ENCODE measurements around the gene NKAIN2. TPM values are rescaled to one million over a fixed set of nuclear protein-coding genes. Genes with fewer than 3 reads are reported as not detected.

NKAIN2 gene
- total and polyA plus RNA-seq, 9 of the 15 experiments (the other 6 are each of a cell fraction or from before 2014, with no cell fraction given): not detected

- TF ChIP-seq, protein P1, sequence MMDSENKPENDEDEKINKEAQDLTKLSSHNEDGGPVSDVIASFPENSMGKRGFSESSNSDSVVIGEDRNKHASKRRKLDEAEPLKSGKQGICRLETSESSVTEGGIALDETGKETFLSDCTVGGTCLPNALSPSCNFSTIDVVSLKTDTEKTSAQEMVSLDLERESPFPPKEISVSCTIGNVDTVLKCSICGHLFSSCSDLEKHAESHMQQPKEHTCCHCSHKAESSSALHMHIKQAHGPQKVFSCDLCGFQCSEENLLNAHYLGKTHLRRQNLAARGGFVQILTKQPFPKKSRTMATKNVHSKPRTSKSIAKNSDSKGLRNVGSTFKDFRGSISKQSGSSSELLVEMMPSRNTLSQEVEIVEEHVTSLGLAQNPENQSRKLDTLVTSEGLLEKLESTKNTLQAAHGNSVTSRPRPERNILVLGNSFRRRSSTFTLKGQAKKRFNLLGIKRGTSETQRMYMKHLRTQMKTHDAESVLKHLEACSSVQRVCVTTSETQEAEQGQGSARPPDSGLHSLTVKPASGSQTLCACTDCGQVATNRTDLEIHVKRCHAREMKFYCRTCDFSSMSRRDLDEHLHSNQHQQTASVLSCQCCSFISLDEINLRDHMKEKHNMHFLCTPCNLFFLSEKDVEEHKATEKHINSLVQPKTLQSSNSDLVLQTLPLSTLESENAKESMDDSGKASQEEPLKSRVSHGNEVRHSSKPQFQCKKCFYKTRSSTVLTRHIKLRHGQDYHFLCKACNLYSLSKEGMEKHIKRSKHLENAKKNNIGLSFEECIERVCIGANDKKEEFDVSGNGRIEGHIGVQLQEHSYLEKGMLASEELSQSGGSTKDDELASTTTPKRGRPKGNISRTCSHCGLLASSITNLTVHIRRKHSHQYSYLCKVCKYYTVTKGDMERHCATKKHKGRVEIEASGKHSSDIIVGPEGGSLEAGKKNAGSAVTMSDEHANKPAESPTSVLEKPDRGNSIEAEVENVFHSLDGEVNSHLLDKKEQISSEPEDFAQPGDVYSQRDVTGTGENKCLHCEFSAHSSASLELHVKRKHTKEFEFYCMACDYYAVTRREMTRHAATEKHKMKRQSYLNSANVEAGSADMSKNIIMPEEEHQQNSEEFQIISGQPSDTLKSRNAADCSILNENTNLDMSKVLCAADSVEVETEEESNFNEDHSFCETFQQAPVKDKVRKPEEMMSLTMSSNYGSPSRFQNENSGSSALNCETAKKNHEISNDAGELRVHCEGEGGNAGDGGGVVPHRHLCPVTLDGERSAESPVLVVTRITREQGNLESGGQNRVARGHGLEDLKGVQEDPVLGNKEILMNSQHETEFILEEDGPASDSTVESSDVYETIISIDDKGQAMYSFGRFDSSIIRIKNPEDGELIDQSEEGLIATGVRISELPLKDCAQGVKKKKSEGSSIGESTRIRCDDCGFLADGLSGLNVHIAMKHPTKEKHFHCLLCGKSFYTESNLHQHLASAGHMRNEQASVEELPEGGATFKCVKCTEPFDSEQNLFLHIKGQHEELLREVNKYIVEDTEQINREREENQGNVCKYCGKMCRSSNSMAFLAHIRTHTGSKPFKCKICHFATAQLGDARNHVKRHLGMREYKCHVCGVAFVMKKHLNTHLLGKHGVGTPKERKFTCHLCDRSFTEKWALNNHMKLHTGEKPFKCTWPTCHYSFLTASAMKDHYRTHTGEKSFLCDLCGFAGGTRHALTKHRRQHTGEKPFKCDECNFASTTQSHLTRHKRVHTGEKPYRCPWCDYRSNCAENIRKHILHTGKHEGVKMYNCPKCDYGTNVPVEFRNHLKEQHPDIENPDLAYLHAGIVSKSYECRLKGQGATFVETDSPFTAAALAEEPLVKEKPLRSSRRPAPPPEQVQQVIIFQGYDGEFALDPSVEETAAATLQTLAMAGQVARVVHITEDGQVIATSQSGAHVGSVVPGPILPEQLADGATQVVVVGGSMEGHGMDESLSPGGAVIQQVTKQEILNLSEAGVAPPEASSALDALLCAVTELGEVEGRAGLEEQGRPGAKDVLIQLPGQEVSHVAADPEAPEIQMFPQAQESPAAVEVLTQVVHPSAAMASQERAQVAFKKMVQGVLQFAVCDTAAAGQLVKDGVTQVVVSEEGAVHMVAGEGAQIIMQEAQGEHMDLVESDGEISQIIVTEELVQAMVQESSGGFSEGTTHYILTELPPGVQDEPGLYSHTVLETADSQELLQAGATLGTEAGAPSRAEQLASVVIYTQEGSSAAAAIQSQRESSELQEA (IDR thresholded peaks at IDR 0.05; ENCODE audit: low read depth): no peak
- no peak for TF ChIP-seq HDGF (IDR thresholded peaks at IDR 0.05)
Measured at GRCh38 chr6:124158024-124158423, 354.4 kb downstream of the NKAIN2 start (continued).

- H3K27me3 ChIP-seq (ENCODE audit: control insufficient read depth in 2 of 2, insufficient read depth in 2 of 2, low read length in 2 of 2): no peaks in the 10 kb centered on the region
- WGBS (ENCODE audit: insufficient coverage, low coverage, missing lambda C conversion rate): 0% methylated on average over 3 of the region's 3 CpGs
- H2AFZ ChIP-seq (ENCODE audit: low read depth, low read length): no peak overlapping the region
- H3K9me3 ChIP-seq (replicated peaks; ENCODE audit: control insufficient read depth, insufficient read depth, low read depth, low read length): no peaks in the 10 kb centered on the region
- FAIRE-seq (no peak), ATAC-seq (no peak), DNase-seq (ENCODE audit: extremely low read depth in 1 of 4, low spot score in 3 of 4) (no peak)
- in situ Hi-C loops (cut with MboI): no loop called here
- H3K36me3 ChIP-seq (ENCODE audit: control insufficient read depth, insufficient read depth, low read length): no peaks in the 10 kb centered on the region
- no peaks in the 10 kb centered on the region for H3K79me2 ChIP-seq (ENCODE audit: control insufficient read depth, insufficient read depth, low read length)
- H3K4me1 ChIP-seq (replicated peaks in 1 of 2; ENCODE audit: control insufficient read depth in 2 of 2, insufficient read depth in 2 of 2, low read length in 2 of 2): no peaks in the 10 kb centered on the region
- no TSS peak for BruUV-seq (replicated peaks)
- no peaks in the 10 kb centered on the region for H3K9me1 ChIP-seq (ENCODE audit: control insufficient read depth, insufficient read depth, low read length)
- H3K4me3 ChIP-seq: no peak overlapping the region
- no peak overlapping the region for H3K27ac ChIP-seq (ENCODE audit: extremely low read depth, low read depth, low read length)
- H4K20me1 ChIP-seq (replicated peaks; ENCODE audit: control insufficient read depth, insufficient read depth, low read length): no peaks in the 10 kb centered on the region
- H3K9ac ChIP-seq (ENCODE audit: insufficient read depth in 1 of 2, low read depth in 2 of 2, low read length in 2 of 2): no peak overlapping the region
- ChIA-PET POLR2A (interaction anchor here (0.5 to 0.8 kb wide), 2 partner anchors 76 to 238 kb away, joined by 3 to 4 read pairs; no protein-coding TSS in a partner anchor), CTCF (ENCODE audit: low intra/inter-chr PET ratio) (no interaction called here)
- H3K4me2 ChIP-seq (ENCODE audit: insufficient read depth, low read length): no peak overlapping the region
- intact Hi-C loops (cut with micrococcal nuclease): no loop called here
- TF ChIP-seq ASH1L (IDR thresholded peaks at IDR 0.05; ENCODE audit: borderline replicate concordance, low read depth, partially characterized antibody) (no peak), POLR2H (tag; IDR thresholded peaks at IDR 0.05; ENCODE audit: low read depth) (no peak), SRF (CRISPR knock-in tag; IDR thresholded peaks at IDR 0.05) (no peak), LEF1 (IDR thresholded peaks at IDR 0.05) (no peak), TRIM24 (IDR thresholded peaks at IDR 0.05) (no peak)
- TF ChIP-seq, protein P2, sequence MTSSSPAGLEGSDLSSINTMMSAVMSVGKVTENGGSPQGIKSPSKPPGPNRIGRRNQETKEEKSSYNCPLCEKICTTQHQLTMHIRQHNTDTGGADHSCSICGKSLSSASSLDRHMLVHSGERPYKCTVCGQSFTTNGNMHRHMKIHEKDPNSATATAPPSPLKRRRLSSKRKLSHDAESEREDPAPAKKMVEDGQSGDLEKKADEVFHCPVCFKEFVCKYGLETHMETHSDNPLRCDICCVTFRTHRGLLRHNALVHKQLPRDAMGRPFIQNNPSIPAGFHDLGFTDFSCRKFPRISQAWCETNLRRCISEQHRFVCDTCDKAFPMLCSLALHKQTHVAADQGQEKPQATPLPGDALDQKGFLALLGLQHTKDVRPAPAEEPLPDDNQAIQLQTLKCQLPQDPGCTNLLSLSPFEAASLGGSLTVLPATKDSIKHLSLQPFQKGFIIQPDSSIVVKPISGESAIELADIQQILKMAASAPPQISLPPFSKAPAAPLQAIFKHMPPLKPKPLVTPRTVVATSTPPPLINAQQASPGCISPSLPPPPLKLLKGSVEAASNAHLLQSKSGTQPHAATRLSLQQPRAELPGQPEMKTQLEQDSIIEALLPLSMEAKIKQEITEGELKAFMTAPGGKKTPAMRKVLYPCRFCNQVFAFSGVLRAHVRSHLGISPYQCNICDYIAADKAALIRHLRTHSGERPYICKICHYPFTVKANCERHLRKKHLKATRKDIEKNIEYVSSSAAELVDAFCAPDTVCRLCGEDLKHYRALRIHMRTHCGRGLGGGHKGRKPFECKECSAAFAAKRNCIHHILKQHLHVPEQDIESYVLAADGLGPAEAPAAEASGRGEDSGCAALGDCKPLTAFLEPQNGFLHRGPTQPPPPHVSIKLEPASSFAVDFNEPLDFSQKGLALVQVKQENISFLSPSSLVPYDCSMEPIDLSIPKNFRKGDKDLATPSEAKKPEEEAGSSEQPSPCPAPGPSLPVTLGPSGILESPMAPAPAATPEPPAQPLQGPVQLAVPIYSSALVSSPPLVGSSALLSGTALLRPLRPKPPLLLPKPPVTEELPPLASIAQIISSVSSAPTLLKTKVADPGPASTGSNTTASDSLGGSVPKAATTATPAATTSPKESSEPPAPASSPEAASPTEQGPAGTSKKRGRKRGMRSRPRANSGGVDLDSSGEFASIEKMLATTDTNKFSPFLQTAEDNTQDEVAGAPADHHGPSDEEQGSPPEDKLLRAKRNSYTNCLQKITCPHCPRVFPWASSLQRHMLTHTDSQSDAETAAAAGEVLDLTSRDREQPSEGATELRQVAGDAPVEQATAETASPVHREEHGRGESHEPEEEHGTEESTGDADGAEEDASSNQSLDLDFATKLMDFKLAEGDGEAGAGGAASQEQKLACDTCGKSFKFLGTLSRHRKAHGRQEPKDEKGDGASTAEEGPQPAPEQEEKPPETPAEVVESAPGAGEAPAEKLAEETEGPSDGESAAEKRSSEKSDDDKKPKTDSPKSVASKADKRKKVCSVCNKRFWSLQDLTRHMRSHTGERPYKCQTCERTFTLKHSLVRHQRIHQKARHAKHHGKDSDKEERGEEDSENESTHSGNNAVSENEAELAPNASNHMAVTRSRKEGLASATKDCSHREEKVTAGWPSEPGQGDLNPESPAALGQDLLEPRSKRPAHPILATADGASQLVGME (CRISPR knock-in tag; IDR thresholded peaks at IDR 0.05): no peak
Measured at GRCh38 chr6:124163676-124164075, 360.0 kb downstream of the NKAIN2 start.
